ENCODE measurements around the gene TMCC1.
"Not testable (repeated sequence)": the region's sequence is repeated elsewhere in the genome, so short reads cannot be mapped to it uniquely, and the experiment has no call there.

The TMCC1 gene

GRCh38 chr3:129890891-129891290, 2.6 kb downstream of the TMCC1 start:
- DNase-seq, result no peak

GRCh38 chr3:129890125-129890524, 3.4 kb downstream of the TMCC1 start:
- peak; percentile 62 for DNase-seq

- DNase-seq, result no peak
These were observed 4.7 kb downstream of the TMCC1 start for GRCh38 chr3:129888771-129889170.

GRCh38 chr3:129881261-129881660, 12.2 kb downstream of the TMCC1 start:
- no peak for DNase-seq

GRCh38 chr3:129878355-129878754, 15.2 kb downstream of the TMCC1 start:
- no peak for DNase-seq

GRCh38 chr3:129874479-129874878, 19.0 kb downstream of the TMCC1 start:
- not testable (repeated sequence) for DNase-seq

GRCh38 chr3:129868912-129869311, 24.6 kb downstream of the TMCC1 start:
- no peak for DNase-seq

GRCh38 chr3:129867506-129868124, 25.9 kb downstream of the TMCC1 start:
- DNase-seq, result no peak

- DNase-seq, result no peak
These were observed 27.7 kb downstream of the TMCC1 start for GRCh38 chr3:129865806-129866205.

- no peak for DNase-seq
These were observed 29.0 kb downstream of the TMCC1 start for GRCh38 chr3:129864519-129864918.

GRCh38 chr3:129859272-129859671, 34.2 kb downstream of the TMCC1 start:
- no peak for DNase-seq

- DNase-seq, result no peak
These were observed 35.6 kb downstream of the TMCC1 start for GRCh38 chr3:129857899-129858298.

GRCh38 chr3:129856790-129857189, 36.7 kb downstream of the TMCC1 start:
- DNase-seq, result not testable (repeated sequence)

GRCh38 chr3:129855832-129856419, 37.6 kb downstream of the TMCC1 start:
- DNase-seq, result no peak

GRCh38 chr3:129855170-129855831, 38.2 kb downstream of the TMCC1 start:
- DNase-seq, result no peak

- DNase-seq, result no peak
These were observed 39.1 kb downstream of the TMCC1 start for GRCh38 chr3:129854460-129854859.

- no peak for DNase-seq
These were observed 47.6 kb downstream of the TMCC1 start for GRCh38 chr3:129845956-129846355.

GRCh38 chr3:129840707-129841360, 52.7 kb downstream of the TMCC1 start:
- DNase-seq, result no peak

GRCh38 chr3:129838086-129838485, 55.4 kb downstream of the TMCC1 start:
- no peak for DNase-seq

- no peak for DNase-seq
These were observed 56.4 kb downstream of the TMCC1 start for GRCh38 chr3:129837065-129837642.

- no peak for DNase-seq
These were observed 57.0 kb downstream of the TMCC1 start for GRCh38 chr3:129836381-129837064.

- DNase-seq, result no peak
These were observed 58.3 kb downstream of the TMCC1 start for GRCh38 chr3:129835198-129835597.

- DNase-seq, result no peak
These were observed 58.9 kb downstream of the TMCC1 start for GRCh38 chr3:129834580-129834979.

All from NCI-H524 (cell line).